Placental epithelial cell (primary cell): Measurements from ENCODE around the gene OR2L5. TPM values are rescaled to one million over a fixed set of nuclear protein-coding genes. Genes with fewer than 3 reads are reported as not detected.

Experiments
- small RNA-seq: library from RNA; depleted of rRNA; stranded (forward); fragments of <200 nt; gene quantifications from one replicate; pipeline ENCODE3, GENCODE V24; 2012
- total RNA-seq: library from RNA; depleted of rRNA; stranded (reverse); fragments of >200 nt; gene quantifications from 2 replicates; pipeline ENCODE4 v1.2.3, GENCODE V29; 2012

The OR2L5 gene, protein sequence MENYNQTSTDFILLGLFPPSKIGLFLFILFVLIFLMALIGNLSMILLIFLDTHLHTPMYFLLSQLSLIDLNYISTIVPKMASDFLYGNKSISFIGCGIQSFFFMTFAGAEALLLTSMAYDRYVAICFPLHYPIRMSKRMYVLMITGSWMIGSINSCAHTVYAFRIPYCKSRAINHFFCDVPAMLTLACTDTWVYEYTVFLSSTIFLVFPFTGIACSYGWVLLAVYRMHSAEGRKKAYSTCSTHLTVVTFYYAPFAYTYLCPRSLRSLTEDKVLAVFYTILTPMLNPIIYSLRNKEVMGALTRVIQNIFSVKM
- total RNA-seq: 0.11 TPM in 1 of 2 replicates, not detected in the other

DNA sequence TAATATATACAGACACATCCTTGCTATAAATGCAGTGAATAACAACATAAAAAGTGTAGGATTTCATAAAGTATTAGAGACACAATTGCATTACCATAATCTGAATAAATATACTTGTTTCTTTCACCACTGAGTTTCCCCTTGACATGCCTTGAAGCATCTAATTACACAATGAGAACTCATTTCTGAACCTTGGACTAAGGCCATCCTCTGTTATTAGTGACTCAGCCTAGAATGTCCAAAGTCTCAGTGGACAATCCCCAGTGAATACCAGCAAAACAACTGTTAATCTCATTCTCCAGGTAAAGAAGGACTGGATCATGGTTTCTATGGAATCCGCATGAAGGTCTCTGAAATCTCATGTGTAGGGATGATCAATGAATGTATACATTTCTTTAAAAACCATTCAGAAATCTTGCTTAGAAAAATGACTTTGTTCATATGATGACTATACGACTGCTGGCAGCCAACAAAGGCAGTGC, at the start of gene OR2L5:
TSS of gene OR2L5 (plus strand) at position 432 of the 482 bp plus-strand sequence. CDS start 8,288 bp downstream, outside the sequence.

DNA sequence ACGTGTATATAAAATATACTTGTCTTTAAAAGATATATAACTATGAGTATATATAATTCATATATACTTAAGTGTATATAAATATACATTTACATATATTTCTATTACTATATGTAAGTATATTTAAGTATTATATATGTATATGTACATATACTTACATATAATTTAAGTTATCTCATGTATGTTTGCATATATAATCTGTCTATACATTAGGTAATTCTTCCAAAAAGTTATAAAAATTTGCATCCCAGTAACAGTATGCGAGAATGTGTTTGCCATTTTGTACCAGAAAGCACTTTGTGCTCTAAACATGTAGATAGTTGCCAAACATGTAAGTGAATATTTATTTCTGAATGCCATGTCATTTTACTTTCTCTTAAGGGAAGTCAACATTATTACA, 48.5 kb upstream of the OR2L5 start, which contains the start of gene OR2AK2:
TSS of gene OR2AK2 (plus strand) at position 301 of the 400 bp plus-strand sequence. CDS start 144 bp downstream, outside the sequence.

DNA sequence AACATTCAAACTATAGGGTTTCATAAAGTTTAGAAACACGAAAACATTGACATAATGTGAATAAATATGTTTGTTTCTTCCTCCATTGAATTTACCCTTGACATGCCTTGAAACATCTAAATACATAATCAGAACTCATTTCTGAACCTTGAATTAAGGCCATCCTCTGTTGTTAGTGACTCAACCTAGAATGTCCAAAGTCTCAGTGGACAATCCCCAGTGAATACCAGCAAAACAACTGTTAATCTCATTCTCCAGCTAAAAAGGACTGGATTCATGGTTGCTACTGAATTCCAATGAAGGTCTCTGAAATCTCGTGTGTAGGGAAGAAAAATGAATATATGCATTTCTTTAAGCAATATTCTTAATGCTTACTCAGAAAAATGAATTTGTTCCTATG, 16.3 kb downstream of the OR2L5 start, which contains the start of gene OR2L2:
TSS of gene OR2L2 (plus strand) at position 301 of the 400 bp plus-strand sequence. CDS start 8,198 bp downstream, outside the sequence.

DNA sequence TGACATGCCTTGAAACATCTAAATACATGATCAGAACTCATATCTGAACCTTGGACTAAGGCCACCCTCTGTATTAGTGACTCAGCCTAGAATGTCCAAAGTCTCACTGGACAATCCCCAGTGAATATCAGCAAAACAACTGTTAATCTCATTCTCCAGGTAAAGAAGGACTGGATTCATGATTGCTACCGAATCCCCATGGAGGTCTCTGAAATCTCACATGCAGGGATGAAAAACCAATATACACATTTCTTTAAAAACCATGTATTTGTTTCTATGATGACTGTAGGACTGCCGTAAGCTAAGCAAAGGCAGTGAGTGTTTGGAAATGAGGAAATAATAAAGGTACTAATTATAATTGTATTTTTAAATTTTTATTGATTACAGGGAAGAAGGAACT, 33.1 kb downstream of the OR2L5 start, which contains the start of gene OR2L3:
TSS of gene OR2L3 (plus strand) at position 301 of the 400 bp plus-strand sequence. CDS start 13,846 bp downstream, outside the sequence.

Small RNA genes lying within 50 kb of the gene (small RNA-seq; reads per million reads assigned to genes)
- gene RF00019: not detected

Other genes with a start within 250 kb of the OR2L5 start
- not detected in 2 replicates for gene OR14A16, start 189.5 kb upstream of the OR2L5 start, total RNA-seq
- not detected in 2 replicates for gene OR11L1, start 171.8 kb upstream of the OR2L5 start, total RNA-seq
- 3.1 and 18.8 TPM in 2 replicates for gene TRIM58, start 156.5 kb upstream of the OR2L5 start, total RNA-seq
- 1.6 and 6.2 TPM in 2 replicates for gene OR2W3, start 118.1 kb upstream of the OR2L5 start, total RNA-seq
- gene OR2T8, start 93.4 kb upstream of the OR2L5 start, total RNA-seq: 0.98 TPM in 1 of 2 replicates, not detected in the other
- under 0.01 and 0.11 TPM in 2 replicates for gene OR2AJ1, start 88.8 kb upstream of the OR2L5 start, total RNA-seq
- 0.39 TPM in 1 of 2 replicates, not detected in the other for gene OR2L8, start 64.8 kb upstream of the OR2L5 start, total RNA-seq
- gene OR2AK2, start 48.4 kb upstream of the OR2L5 start, total RNA-seq: not detected in 2 replicates
- not detected in 2 replicates for gene OR2L2, start 16.4 kb downstream of the OR2L5 start, total RNA-seq
- not detected in 2 replicates for gene OR2L3, start 33.2 kb downstream of the OR2L5 start, total RNA-seq
- not detected in 2 replicates for gene OR2L13, start 81.5 kb downstream of the OR2L5 start, total RNA-seq
- gene OR2M5, start 131.5 kb downstream of the OR2L5 start, total RNA-seq: not detected in 2 replicates
- gene OR2M2, start 161.2 kb downstream of the OR2L5 start, total RNA-seq: not detected in 2 replicates
- not detected in 2 replicates for gene OR2M3, start 183.6 kb downstream of the OR2L5 start, total RNA-seq
- gene OR2M4, start 217.8 kb downstream of the OR2L5 start, total RNA-seq: not detected in 2 replicates